ENCODE measurements around the gene SLC13A3. TPM values are rescaled to one million over a fixed set of nuclear protein-coding genes. Genes with fewer than 3 reads are reported as not detected.

Gene SLC13A3
- total RNA-seq, 1 experiment from 2014 or later = 0.39 TPM

DNA sequence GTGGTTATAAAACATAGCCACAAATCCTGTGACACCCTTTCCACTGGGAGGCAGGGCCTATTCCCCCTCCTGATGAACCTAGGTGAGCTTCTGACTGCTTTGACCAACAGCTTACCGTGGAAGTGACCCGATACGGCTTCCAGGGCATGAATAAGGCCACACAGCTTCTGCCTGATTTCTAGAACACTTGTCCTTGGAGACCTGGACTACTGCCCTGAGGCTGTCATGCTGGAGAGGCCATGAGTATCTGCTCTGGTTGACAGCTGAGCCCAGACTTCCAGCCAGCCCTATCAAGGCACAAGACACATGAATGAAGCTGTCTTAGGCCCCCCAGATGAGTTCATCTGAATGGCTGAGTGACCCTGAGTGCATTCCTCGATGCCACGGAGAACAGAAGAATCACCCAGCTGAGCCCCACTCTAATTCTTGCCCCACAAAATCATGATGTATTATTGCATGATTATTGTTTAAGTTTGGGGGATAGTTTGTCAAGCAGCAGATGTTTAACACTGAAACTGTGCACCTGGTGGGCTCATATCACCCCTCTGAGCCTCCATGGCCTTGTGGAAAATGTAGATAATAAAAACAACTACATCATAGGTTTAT is 21.4 kb upstream of the SLC13A3 start:
- TF ChIP-seq, protein P1, sequence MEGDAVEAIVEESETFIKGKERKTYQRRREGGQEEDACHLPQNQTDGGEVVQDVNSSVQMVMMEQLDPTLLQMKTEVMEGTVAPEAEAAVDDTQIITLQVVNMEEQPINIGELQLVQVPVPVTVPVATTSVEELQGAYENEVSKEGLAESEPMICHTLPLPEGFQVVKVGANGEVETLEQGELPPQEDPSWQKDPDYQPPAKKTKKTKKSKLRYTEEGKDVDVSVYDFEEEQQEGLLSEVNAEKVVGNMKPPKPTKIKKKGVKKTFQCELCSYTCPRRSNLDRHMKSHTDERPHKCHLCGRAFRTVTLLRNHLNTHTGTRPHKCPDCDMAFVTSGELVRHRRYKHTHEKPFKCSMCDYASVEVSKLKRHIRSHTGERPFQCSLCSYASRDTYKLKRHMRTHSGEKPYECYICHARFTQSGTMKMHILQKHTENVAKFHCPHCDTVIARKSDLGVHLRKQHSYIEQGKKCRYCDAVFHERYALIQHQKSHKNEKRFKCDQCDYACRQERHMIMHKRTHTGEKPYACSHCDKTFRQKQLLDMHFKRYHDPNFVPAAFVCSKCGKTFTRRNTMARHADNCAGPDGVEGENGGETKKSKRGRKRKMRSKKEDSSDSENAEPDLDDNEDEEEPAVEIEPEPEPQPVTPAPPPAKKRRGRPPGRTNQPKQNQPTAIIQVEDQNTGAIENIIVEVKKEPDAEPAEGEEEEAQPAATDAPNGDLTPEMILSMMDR (IDR thresholded peaks at IDR 0.05; ENCODE audit: insufficient read depth in 1 of 2, low read depth in 1 of 2, low read length in 1 of 2, severe bottlenecking in 1 of 2, unreplicated experiment in 1 of 2) = no peak
- H3K27ac Mint-ChIP-seq (ENCODE audit: unreplicated experiment) = no peak overlapping the region
- Histone ChIP-seq H3K4me1 (no peaks in the 10 kb centered on the region), H3K9me3 (peaks cover 23% of the 10 kb centered on the region), H3K36me3 (ENCODE audit: control insufficient read depth, insufficient read depth, low read length) (no peaks in the 10 kb centered on the region), H3K4me3 (ENCODE audit: low read depth, low read length) (no peak overlapping the region), H3K27me3 (replicated peaks; ENCODE audit: control insufficient read depth, insufficient read depth, low read length) (no peaks in the 10 kb centered on the region)
- no peaks in the 10 kb centered on the region for H3K27me3 Mint-ChIP-seq (ENCODE audit: insufficient read depth, unreplicated experiment)
- BruUV-seq (replicated peaks) = no TSS peak
- intact Hi-C loops (cut with micrococcal nuclease; ENCODE audit: unreplicated experiment) = no loop called here
- no peak overlapping the region for H3K4me3 Mint-ChIP-seq (ENCODE audit: unreplicated experiment)
- H3K9me3 Mint-ChIP-seq (ENCODE audit: unreplicated experiment) = peaks cover 25% of the 10 kb centered on the region
- no peak for DNase-seq
- ChIA-PET POLR2A (no interaction called here), CTCF (no interaction called here)
- no peaks in the 10 kb centered on the region for H3K4me1 Mint-ChIP-seq (ENCODE audit: low read depth, unreplicated experiment)
- no peaks in the 10 kb centered on the region for H3K36me3 Mint-ChIP-seq (ENCODE audit: insufficient read depth, unreplicated experiment)

DNA sequence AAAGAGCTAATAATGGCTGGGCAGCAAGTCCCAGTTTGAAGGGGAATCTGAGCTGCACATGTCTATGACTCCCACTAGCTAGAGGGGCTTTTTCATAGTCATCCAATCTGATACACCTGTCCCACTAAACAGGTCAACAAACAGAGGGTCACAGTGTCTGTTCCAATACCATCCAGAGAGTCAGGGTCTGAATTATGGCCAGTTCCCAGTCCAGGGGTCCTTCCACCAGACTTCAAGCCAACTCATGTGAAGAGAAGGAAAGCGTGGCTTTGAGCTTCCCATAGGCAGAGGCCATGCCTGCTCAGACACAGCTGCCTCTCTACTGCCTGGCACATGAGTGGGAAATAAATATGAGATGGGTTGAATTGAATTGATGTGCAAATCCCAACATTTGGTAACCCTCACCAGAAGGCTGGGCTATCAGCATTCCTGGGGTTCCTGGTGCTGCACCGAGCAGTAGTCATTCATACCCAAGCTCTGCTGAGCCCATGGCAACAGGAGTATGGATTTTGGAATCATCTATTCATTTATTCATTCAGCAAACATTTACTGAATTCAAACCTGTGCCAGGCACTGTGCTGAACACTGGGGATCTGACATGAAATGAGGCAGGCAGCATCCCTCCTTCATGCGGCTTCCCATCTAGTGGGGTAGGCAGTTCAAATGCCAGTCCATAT is 20.7 kb upstream of the SLC13A3 start:
- intact Hi-C loops (cut with micrococcal nuclease; ENCODE audit: unreplicated experiment) = no loop called here
- H3K27me3 Mint-ChIP-seq (ENCODE audit: insufficient read depth, unreplicated experiment) = no peaks in the 10 kb centered on the region
- no TSS peak for BruUV-seq (replicated peaks)
- TF ChIP-seq, protein P1 (IDR thresholded peaks at IDR 0.05; ENCODE audit: insufficient read depth in 1 of 2, low read depth in 1 of 2, low read length in 1 of 2, severe bottlenecking in 1 of 2, unreplicated experiment in 1 of 2) = no peak
- ChIA-PET CTCF (no interaction called here), POLR2A (no interaction called here)
- H3K27me3 ChIP-seq (replicated peaks; ENCODE audit: control insufficient read depth, insufficient read depth, low read length) = no peaks in the 10 kb centered on the region
- H3K36me3 ChIP-seq (ENCODE audit: control insufficient read depth, insufficient read depth, low read length) = no peaks in the 10 kb centered on the region
- no peak overlapping the region for H3K4me3 Mint-ChIP-seq (ENCODE audit: unreplicated experiment)
- peaks cover 25% of the 10 kb centered on the region for H3K9me3 Mint-ChIP-seq (ENCODE audit: unreplicated experiment)
- H3K4me1 Mint-ChIP-seq (ENCODE audit: low read depth, unreplicated experiment) = no peaks in the 10 kb centered on the region
- no peaks in the 10 kb centered on the region for H3K36me3 Mint-ChIP-seq (ENCODE audit: insufficient read depth, unreplicated experiment)
- DNase-seq = no peak
- H3K9me3 ChIP-seq = peaks cover 23% of the 10 kb centered on the region
- no peaks in the 10 kb centered on the region for H3K4me1 ChIP-seq
- no peak overlapping the region for H3K4me3 ChIP-seq (ENCODE audit: low read depth, low read length)
- H3K27ac Mint-ChIP-seq (ENCODE audit: unreplicated experiment) = no peak overlapping the region

DNA sequence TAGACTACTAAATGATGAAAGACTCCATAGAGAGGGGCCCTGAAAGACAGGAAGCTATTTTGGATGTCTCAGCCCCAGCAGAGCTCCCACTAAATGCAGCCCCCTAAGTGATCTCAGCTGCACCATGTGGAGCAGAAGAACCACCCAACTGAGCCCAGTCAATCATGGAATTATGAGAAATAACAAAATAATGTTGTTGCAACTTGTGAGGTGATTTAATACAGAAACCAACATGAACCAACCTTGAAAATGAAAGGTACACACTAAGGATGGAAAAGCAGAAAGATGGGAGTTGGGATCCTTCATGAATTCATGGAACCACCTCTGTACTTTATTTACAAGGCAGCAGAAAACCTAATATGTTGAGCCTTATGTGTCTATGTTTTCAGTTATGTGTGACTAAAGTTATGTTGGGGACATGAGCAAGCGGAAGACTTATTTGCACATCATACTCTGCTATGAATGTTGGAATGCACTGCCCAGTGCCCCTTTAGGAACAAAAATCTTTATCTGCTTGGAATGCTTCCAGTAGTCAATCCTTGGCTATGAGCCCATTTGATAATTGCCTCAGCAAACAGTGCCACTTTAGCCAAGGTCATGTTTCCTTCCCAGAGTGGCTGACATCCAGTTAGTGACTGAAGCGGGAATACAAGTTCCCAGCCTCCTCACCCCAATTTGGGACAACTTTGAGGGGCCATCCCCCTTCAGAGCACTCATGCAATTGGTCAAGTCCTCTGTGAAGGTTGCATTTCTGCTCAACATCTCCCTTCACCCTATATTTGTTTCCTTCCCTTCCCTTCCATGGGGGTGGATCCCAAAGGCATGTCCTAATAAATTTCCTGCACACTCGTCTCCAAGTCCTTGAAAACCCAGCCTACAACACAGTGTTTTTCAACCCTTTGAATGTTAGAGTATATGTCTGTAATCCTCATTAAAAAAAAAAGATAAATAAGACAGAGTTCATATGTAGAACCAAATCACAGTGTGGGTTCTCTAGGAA is 19.6 kb upstream of the SLC13A3 start:
- Mint-ChIP-seq H3K4me1 (ENCODE audit: low read depth, unreplicated experiment) (no peaks in the 10 kb centered on the region), H3K27me3 (ENCODE audit: insufficient read depth, unreplicated experiment) (no peaks in the 10 kb centered on the region), H3K36me3 (ENCODE audit: insufficient read depth, unreplicated experiment) (no peaks in the 10 kb centered on the region), H3K9me3 (ENCODE audit: unreplicated experiment) (peaks cover 25% of the 10 kb centered on the region), H3K27ac (ENCODE audit: unreplicated experiment) (no peak overlapping the region), H3K4me3 (ENCODE audit: unreplicated experiment) (no peak overlapping the region)
- BruUV-seq (replicated peaks) = no TSS peak
- DNase-seq = no peak
- H3K9me3 ChIP-seq = peaks cover 23% of the 10 kb centered on the region
- ChIA-PET POLR2A (no interaction called here), CTCF (no interaction called here)
- no peaks in the 10 kb centered on the region for H3K36me3 ChIP-seq (ENCODE audit: control insufficient read depth, insufficient read depth, low read length)
- TF ChIP-seq, protein P1 (IDR thresholded peaks at IDR 0.05; ENCODE audit: insufficient read depth in 1 of 2, low read depth in 1 of 2, low read length in 1 of 2, severe bottlenecking in 1 of 2, unreplicated experiment in 1 of 2) = no peak
- no peaks in the 10 kb centered on the region for H3K4me1 ChIP-seq
- intact Hi-C loops (cut with micrococcal nuclease; ENCODE audit: unreplicated experiment) = no loop called here
- H3K27me3 ChIP-seq (replicated peaks; ENCODE audit: control insufficient read depth, insufficient read depth, low read length) = no peaks in the 10 kb centered on the region
- no peak overlapping the region for H3K4me3 ChIP-seq (ENCODE audit: low read depth, low read length)
